ENCODE results near the gene DRP2.

GRCh38 chrX:101203761-101204351 lies 15.7 kb upstream of the DRP2 start:
- TF ChIP-seq CTCF (IDR thresholded peaks at IDR 0.05 in 8 of 11, conservative IDR thresholded peaks at IDR 0.05 in 3 of 11), result no peak
- TF ChIP-seq POLR2A (IDR thresholded peaks at IDR 0.05), result no peak
- TF ChIP-seq POLR2AphosphoS5 (IDR thresholded peaks at IDR 0.05), result no peak

Data from spleen (tissue), 7 donors.